Liver (tissue), 2 donors: ENCODE data around the gene SNX14.
"Not testable (repeated sequence)": the region's sequence is repeated elsewhere in the genome, so short reads cannot be mapped to it uniquely, and the experiment has no call there.

ENCODE experiments used
- FOXA2 ChIP-seq: IDR thresholded peaks from 2 replicates; pipeline ENCODE4 v1.6.1; 2016; ENCODE audit warnings: antibody characterized with exemption
- REST ChIP-seq: IDR thresholded peaks from 2 replicates; pipeline ENCODE4 v1.6.1; 2016; ENCODE audit warnings: antibody characterized with exemption, mild to moderate bottlenecking
- YY1 ChIP-seq: IDR thresholded peaks from 2 replicates; pipeline ENCODE4 v1.6.1; 2016; ENCODE audit warnings: antibody characterized with exemption, mild to moderate bottlenecking
- TF ChIP-seq, protein P1 (sequence below): fragments of 150-350 bp; IDR thresholded peaks from 2 replicates; pipeline ENCODE4 v1.5.1; 2017; ENCODE audit warnings: improper control_type of control experiment, low read depth, low read length; ENCODE audit not compliant: missing input control
- donor health status: healthy.

DNA sequence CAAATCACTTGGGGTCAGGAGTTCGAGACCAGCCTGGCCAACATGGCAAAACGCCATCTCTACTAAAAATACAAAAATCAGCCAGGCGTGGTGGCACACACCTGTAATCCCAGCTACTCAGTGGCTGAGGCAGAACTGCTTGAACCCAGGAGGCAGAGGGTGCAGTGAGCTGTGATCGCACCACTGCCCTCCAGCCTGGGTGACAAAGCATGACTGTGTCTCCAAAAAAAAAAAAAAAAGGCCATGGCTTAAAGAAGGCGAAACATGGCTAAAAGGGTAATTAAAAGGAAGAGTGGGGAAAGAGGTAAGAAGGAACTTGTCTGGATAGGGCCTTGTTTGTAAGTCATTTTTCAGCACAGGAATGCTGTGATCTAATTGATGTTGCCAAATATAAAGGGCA, 37.5 kb upstream of the SNX14 start:
- TF ChIP-seq, protein P1, sequence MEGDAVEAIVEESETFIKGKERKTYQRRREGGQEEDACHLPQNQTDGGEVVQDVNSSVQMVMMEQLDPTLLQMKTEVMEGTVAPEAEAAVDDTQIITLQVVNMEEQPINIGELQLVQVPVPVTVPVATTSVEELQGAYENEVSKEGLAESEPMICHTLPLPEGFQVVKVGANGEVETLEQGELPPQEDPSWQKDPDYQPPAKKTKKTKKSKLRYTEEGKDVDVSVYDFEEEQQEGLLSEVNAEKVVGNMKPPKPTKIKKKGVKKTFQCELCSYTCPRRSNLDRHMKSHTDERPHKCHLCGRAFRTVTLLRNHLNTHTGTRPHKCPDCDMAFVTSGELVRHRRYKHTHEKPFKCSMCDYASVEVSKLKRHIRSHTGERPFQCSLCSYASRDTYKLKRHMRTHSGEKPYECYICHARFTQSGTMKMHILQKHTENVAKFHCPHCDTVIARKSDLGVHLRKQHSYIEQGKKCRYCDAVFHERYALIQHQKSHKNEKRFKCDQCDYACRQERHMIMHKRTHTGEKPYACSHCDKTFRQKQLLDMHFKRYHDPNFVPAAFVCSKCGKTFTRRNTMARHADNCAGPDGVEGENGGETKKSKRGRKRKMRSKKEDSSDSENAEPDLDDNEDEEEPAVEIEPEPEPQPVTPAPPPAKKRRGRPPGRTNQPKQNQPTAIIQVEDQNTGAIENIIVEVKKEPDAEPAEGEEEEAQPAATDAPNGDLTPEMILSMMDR, result not testable (repeated sequence)
- not testable (repeated sequence) for TF ChIP-seq YY1, REST, FOXA2
